ENCODE measurements around the gene EML3. TPM values are rescaled to one million over a fixed set of nuclear protein-coding genes. Genes with fewer than 3 reads are reported as not detected.
A peak's percentile ranks its signal among the peaks of the same experiment; 100 is the strongest.

The EML3 gene
- total and polyA plus RNA-seq, 2 of the 8 experiments (the other 6 are each of a cell fraction or from before 2014, with no cell fraction given) = 19.2 to 29.9 TPM

DNA sequence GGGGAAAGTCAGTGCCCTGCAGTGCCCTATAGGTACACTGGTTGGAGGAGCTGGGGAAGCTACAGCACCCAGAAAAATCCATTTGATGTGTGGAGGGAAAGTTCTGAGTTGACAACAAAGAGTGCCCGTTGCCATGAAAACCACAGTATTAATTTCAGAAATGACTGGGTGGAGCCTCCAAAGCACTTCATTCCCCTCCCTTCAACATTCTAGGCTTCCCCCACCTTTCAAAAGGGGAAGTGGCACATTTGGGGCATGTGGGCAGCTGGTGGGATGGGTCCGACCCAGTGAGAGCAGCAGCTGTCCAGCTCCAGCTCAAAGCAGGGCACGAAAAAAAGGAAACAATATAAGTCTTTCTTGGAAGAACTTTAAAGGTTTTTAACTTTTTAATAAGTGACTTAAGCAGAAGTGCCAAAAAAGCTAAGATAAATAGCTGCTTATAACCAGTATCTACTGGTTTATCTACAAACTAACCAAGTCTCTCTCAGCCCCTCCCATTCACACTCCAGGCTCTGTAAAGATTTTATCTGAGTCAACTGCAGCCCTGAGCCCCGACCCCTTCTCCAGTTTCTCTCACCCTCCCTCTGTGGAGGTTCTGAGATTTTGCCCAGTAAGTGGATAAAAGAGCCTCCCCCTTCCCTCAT, 57.0 kb downstream of the EML3 start:
- 87% methylated on average over 4 of the region's 4 CpGs; no CpG with 5 or more reads in 1 of the 2 experiments for WGBS, 2 experiments (ENCODE audit: extremely low coverage in 1 of 2, insufficient coverage in 1 of 2, insufficient read length in 1 of 2, insufficient replicate concordance in 2 of 2, low coverage in 1 of 2, low lambda C conversion rate in 2 of 2, missing lambda C conversion rate in 1 of 2)
- Histone ChIP-seq H3K4me2 (ENCODE audit: insufficient read depth in 1 of 2, low read depth in 2 of 2, low read length in 2 of 2) (peak overlapping the region in 1 of 2 experiments; percentile 5; a peak in 1 of 4 replicates), H3K4ac (replicated peaks; ENCODE audit: insufficient read length, low read depth, low read length) (no peak overlapping the region)

More for the DNA sequence above, 57.0 kb downstream of the EML3 start:
- TF ChIP-seq POLR2A (IDR thresholded peaks at IDR 0.05; ENCODE audit: control extremely low read depth in 1 of 2, low read depth in 2 of 2, low read length in 2 of 2) = peak in 1 of 2 experiments; percentile 6; a peak in 1 of 3 replicates
- TF ChIP-seq NRF1 (IDR thresholded peaks at IDR 0.05; ENCODE audit: low read depth, low read length) = no peak
- Histone ChIP-seq H3K79me1 (ENCODE audit: low read depth, low read length) (0 out of 2 replicates have a peak, but pooled peaks cover 3% of the 10 kb centered on the region), H2BK120ac (replicated peaks; ENCODE audit: low read depth, low read length) (no peak overlapping the region), H2BK15ac (ENCODE audit: low read length) (no peak overlapping the region), H4K8ac (ENCODE audit: extremely low read depth, insufficient read depth, low read length) (peak overlapping the region; percentile 29; the same call in 1 of the 2 replicates), H3K79me2 (ENCODE audit: control insufficient read depth in 1 of 2, insufficient read depth in 2 of 2, low read length in 2 of 2) (peaks cover 0 to 7% of the 10 kb centered on the region in 2 experiments; a peak in 1 of 4 replicates), H2BK5ac (ENCODE audit: low read depth, low read length) (peak overlapping the region; percentile 64; the same call in 1 of the 2 replicates), H2BK12ac (ENCODE audit: low read depth, low read length) (peak overlapping the region; percentile 20; the same call in 1 of the 2 replicates), H3K9ac (replicated peaks in 1 of 4; ENCODE audit: extremely low read depth in 1 of 4, low read depth in 3 of 4, low read length in 3 of 4) (no peak overlapping the region), H3K4me1 (replicated peaks in 1 of 4; ENCODE audit: control insufficient read depth in 3 of 4, insufficient read depth in 4 of 4, low read length in 3 of 4) (peaks cover 28 to 62% (median 37%) of the 10 kb centered on the region in 4 experiments), H3K27ac (ENCODE audit: low read depth, low read length) (0 out of 2 replicates have a peak overlapping the region, but pooled peaks have one; percentile 67), H3K27me3 (replicated peaks in 1 of 4; ENCODE audit: control insufficient read depth in 3 of 4, extremely low read depth in 1 of 4, insufficient read depth in 3 of 4, low read length in 3 of 4) (no peaks in the 10 kb centered on the region; a peak in 1 of 7 replicates), H3K14ac (ENCODE audit: insufficient read length) (no peak overlapping the region), H3K9me3 (ENCODE audit: insufficient read depth in 2 of 2, low read depth in 1 of 2, low read length in 1 of 2) (no peaks in the 10 kb centered on the region), H3K18ac (ENCODE audit: extremely low read depth, low read length) (no peak overlapping the region), H3K4me3 (ENCODE audit: extremely low read depth in 1 of 4, insufficient read depth in 2 of 4, low read depth in 3 of 4, low read length in 4 of 4) (no peak overlapping the region), H4K5ac (ENCODE audit: insufficient read length, low read depth, low read length) (no peak overlapping the region), H3K23me2 (ENCODE audit: low read depth, low read length) (peaks cover 2% of the 10 kb centered on the region; the same call in 1 of the 2 replicates), H3K56ac (replicated peaks; ENCODE audit: insufficient read length, low read depth, low read length) (no peak overlapping the region), H3K23ac (ENCODE audit: insufficient read length) (no peak overlapping the region), H4K91ac (replicated peaks; ENCODE audit: insufficient read length, low read length) (no peak overlapping the region), H4K20me1 (replicated peaks in 1 of 2; ENCODE audit: control insufficient read depth in 1 of 2, insufficient read depth in 2 of 2, low read length in 2 of 2) (peaks cover 5 to 28% of the 10 kb centered on the region in 2 experiments), H2AK5ac (ENCODE audit: low read depth, low read length) (no peak overlapping the region), H3K36me3 (ENCODE audit: control insufficient read depth in 2 of 4, insufficient read depth in 4 of 4, low read length in 3 of 4) (peaks cover 14 to 33% (median 23%) of the 10 kb centered on the region in 4 experiments), H2BK20ac (ENCODE audit: low read length) (no peak overlapping the region), H2AFZ (ENCODE audit: low read length) (no peak overlapping the region)
- DNase-seq (ENCODE audit: low read depth in 1 of 2, low spot score in 2 of 2) = no peak
- POLR2A ChIA-PET (ENCODE audit: partially characterized antibody) = interaction anchor here (0.9 to 20.3 kb wide), 9 partner anchors 12 to 123 kb away, joined by 3 to 336 read pairs (median 7); partner anchors contain the start of genes C11orf98, CSKMT, EEF1G and MTA2
- no peak for FAIRE-seq
- CTCF ChIA-PET (ENCODE audit: partially characterized antibody) = interaction anchor here (0.6 to 10.9 kb wide), 9 partner anchors 12 to 1861 kb away, joined by 3 to 161 read pairs (median 4); no protein-coding TSS in a partner anchor
